Naive B cell (primary cell): Measurements from ENCODE around the gene FGF12. TPM values are rescaled to one million over a fixed set of nuclear protein-coding genes. Genes with fewer than 3 reads are reported as not detected.
"Not testable (repeated sequence)": the region's sequence is repeated elsewhere in the genome, so short reads cannot be mapped to it uniquely, and the experiment has no call there.

Experiments
- ATAC-seq, 2 donors: fragments of 150-1000 bp; cut with Tn5 transposase; 2 replicates each; pipeline ENCODE4 v1.10.0; 2021; ENCODE audit warnings: low read depth in 2 of 2, mild to moderate bottlenecking in 2 of 2, moderate library complexity in 2 of 2
- DNase-seq: peaks from one replicate; pipeline ENCODE4 v3.0.0; 2022
- H3K27ac Mint-ChIP-seq, 6 donors: one replicate each; pipeline ENCODE4 v1.8.0; 2020 to 2022; ENCODE audit warnings: mild to moderate bottlenecking in 6 of 6, mixed read lengths in 6 of 6, moderate library complexity in 5 of 6, inconsistent platforms in 2 of 6
- H3K27me3 Mint-ChIP-seq, 3 donors: one replicate each; pipeline ENCODE4 v1.8.0; 2021 to 2022; ENCODE audit warnings: mixed read lengths in 3 of 3, mild to moderate bottlenecking in 1 of 3
- H3K36me3 Mint-ChIP-seq, 2 donors: one replicate each; pipeline ENCODE4 v1.8.0; 2020 to 2022; ENCODE audit warnings: mixed read lengths in 2 of 2, inconsistent platforms in 1 of 2, mild to moderate bottlenecking in 1 of 2
- H3K4me1 Mint-ChIP-seq, 3 donors: one replicate each; pipeline ENCODE4 v1.8.0; 2020 to 2022; ENCODE audit warnings: mixed read lengths in 3 of 3, inconsistent platforms in 1 of 3, mild to moderate bottlenecking in 1 of 3, moderate library complexity in 1 of 3
- H3K4me3 Mint-ChIP-seq, 8 donors: one replicate each; pipeline ENCODE4 v1.8.0; 2020 to 2022; ENCODE audit warnings: mild to moderate bottlenecking in 8 of 8, mixed read lengths in 8 of 8, moderate library complexity in 8 of 8, inconsistent platforms in 2 of 8
- H3K9me3 Mint-ChIP-seq, 7 donors: one replicate each; pipeline ENCODE4 v1.8.0; 2020 to 2022; ENCODE audit warnings: mixed read lengths in 7 of 7, mild to moderate bottlenecking in 5 of 7, inconsistent platforms in 2 of 7, moderate library complexity in 1 of 7
- polyA plus RNA-seq, 6 donors: library from polyadenylated mRNA; unstranded; fragments of 300-500 nt; fragmentation: Illumina TruSeq; gene quantifications; one replicate each; pipeline ENCODE4 v1.2.3, GENCODE V29; 2021; ENCODE audit warnings: low read depth in 6 of 6

The FGF12 gene
- not detected for polyA plus RNA-seq

DNA sequence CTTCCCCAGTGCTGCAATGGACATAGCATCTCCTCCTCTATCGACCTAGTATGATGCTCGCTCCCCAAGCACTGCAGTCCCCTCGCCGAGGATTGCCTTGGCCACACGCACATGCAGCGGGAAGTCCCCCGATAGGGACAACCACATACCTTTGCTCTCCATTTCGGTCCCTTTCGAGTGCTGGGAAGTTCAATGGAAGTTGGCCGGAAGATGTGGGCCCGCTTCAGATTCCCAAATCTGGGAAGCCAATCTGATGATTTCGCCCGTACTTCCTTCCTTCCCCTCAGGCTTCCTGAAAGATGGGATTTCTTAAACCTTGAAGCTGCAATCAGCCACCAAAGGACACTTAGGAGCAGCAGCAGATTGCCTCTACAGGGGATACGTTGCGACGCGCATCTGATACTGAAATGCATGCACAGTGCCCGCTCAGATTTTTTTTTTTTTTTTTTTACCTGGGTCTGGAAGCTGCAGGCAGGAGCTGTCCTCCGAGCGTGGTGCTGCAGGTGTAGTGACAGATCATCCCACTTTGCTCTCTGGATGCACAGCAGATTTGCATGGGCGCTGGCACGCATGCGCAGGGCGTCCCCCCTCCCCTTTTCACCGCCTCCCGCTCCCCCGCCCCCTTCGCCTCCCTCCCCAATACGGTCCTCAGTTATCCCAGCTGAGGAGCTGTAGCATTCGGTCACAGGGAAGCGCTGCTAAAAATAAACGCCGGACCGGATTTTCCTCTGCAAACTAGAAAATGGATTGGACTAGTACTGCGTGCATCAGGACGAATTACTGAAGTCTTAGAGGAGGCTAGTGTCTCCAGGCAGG is at the start of gene FGF12:
FGF12 (minus strand) TSS at position 510 of the 816 bp plus-strand sequence.
- H3K27ac Mint-ChIP-seq = no peak within 1 kb of the TSS

DNA sequence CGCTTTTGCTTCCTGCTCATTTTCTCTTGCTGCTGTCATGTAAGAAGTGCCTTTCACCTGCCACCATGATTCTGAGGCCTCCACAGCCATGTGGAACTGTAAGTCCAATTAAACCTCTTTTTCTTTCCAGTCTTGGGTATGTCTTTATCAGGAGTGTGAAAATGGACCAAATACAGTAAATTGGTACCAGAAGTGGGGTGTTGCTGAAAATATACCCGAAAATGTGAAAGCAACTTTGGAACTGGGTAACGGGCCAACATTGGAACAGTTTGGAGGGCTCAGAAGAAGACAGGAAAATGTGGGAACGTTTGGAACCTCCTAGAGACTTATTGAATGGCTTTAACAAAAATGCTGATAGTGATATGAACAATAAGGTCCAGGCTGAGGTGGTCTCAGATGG is 47.0 kb upstream of the FGF12 start:
- H3K9me3 Mint-ChIP-seq = peaks cover 7 to 33% (median 17%) of the 10 kb centered on the region in 7 donors
- not testable (repeated sequence) for DNase-seq, H3K4me3 Mint-ChIP-seq, H3K27ac Mint-ChIP-seq, ATAC-seq, H3K4me1 Mint-ChIP-seq, H3K27me3 Mint-ChIP-seq
- peaks cover 9 to 14% of the 10 kb centered on the region in 2 donors for H3K36me3 Mint-ChIP-seq

More for the DNA sequence above, at the start of gene FGF12:
- Mint-ChIP-seq H3K27me3 (peaks cover 21 to 34% (median 27%) of the 10 kb centered on the region in 3 donors), H3K4me3 (peak within 1 kb of the TSS in 1 of 8 donors; percentile 21), H3K36me3 (no peaks in the 10 kb centered on the region), H3K9me3 (peaks cover 0 to 4% (median 0%) of the 10 kb centered on the region in 7 donors), H3K4me1 (peaks cover 0 to 2% (median 0%) of the 10 kb centered on the region in 3 donors)
- DNase-seq (no peak), ATAC-seq (no peak)

DNA sequence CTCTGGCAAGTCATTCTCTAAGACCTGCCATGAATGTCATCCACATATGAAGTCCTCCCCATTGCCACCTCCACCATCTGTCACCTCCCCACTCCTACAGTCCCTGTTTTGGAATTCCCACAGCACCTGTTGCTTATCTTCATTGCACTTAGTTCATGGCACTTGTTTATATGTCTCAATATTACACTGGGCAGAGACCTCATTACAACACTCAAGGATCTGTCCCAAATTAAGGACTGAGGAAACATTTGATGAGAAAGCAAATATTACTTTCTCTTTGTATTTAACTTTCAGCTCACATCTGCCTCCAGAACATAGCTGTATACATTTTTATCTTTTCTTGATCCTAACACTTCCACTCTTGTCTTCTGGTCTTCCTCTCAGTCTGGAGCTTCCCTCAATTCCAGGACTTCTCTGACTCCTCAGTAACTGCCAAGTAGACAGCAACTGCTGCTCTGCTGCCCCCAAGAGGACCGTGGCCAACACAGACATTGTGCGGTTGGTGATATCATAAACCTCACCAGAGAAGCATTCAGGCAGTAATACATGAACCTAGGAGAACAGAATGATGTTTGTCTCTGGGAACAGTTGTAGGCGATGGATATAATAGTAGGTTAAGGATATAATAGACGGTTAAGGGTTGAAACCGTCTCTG is 45.0 kb upstream of the FGF12 start:
- H3K27ac Mint-ChIP-seq = no peak overlapping the region
- peaks cover 7 to 28% (median 17%) of the 10 kb centered on the region in 7 donors for H3K9me3 Mint-ChIP-seq
- H3K4me3 Mint-ChIP-seq = no peak overlapping the region
- peaks cover 0 to 5% (median 0%) of the 10 kb centered on the region in 3 donors for H3K27me3 Mint-ChIP-seq
- peaks cover 4 to 14% of the 10 kb centered on the region in 2 donors for H3K36me3 Mint-ChIP-seq
- DNase-seq = no peak
- no peaks in the 10 kb centered on the region for H3K4me1 Mint-ChIP-seq
- ATAC-seq = no peak

DNA sequence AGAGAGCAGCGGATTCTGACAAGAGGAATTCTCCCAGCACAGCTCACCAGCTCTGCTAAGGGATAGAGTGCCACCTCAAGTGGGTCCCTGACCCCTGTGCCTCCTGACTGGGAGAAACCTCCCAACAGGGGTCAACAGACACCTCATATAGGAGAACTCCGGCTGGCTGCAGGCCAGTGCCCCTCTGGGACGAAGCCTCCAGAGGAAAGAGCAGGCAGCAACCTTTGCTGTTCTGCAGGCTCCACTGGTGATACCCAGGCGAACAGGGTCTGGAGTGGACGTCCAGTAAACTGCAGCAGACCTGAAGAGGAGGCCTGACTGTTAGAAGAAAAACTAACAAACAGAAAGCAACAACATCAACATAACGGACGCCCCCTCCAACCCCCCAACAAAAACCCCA is 31.3 kb upstream of the FGF12 start:
- no peaks in the 10 kb centered on the region for H3K4me1 Mint-ChIP-seq
- H3K27me3 Mint-ChIP-seq = peaks cover 0 to 5% (median 4%) of the 10 kb centered on the region in 3 donors
- no peak overlapping the region for H3K4me3 Mint-ChIP-seq
- ATAC-seq (no peak), DNase-seq (no peak)
- no peaks in the 10 kb centered on the region for H3K36me3 Mint-ChIP-seq
- H3K27ac Mint-ChIP-seq = no peak overlapping the region
- peaks cover 0 to 19% (median 7%) of the 10 kb centered on the region in 7 donors for H3K9me3 Mint-ChIP-seq

DNA sequence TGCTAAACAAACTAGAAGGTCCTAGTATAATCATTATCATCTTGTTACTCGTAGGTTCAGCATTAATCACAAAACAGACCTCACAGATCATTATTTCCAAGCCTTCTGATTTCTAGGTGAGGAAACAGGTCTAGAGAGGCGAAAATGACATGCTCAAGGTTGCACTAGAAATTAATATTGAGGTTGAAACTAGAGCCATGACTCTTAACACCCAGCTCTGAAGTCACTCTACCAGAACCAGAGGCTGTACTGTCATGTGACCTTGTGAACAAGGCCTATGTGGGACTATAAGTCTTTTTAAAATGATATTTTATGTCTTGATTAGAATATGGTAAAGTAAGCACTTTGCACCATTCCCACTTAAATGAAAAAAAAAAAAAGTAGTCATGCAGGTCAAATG is 23.8 kb upstream of the FGF12 start:
- ATAC-seq (no peak), DNase-seq (no peak)
- Mint-ChIP-seq H3K27me3 (peaks cover 0 to 13% (median 8%) of the 10 kb centered on the region in 3 donors), H3K4me3 (no peak overlapping the region), H3K9me3 (peaks cover 0 to 4% (median 2%) of the 10 kb centered on the region in 7 donors), H3K4me1 (no peaks in the 10 kb centered on the region), H3K36me3 (no peaks in the 10 kb centered on the region), H3K27ac (no peak overlapping the region)

DNA sequence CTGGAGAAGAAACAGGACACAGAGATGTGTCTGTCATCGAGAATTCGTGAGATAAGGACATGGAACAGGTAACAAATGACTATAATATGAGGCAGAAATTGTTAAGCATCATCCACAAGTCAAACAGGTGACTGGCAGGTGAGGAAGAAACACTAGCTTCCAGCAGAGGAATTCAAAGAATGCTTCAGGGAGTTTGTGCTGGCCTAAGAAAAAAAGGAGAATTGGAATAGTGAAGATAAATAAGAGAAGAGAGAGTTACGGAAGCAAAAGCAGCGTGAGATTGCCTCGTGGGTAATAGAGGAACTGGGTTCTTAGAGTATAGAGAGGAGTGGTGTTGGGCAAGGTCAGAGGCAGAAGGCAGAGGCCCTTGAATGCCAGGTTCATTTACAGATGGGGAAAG is 22.9 kb upstream of the FGF12 start:
- H3K4me1 Mint-ChIP-seq = no peaks in the 10 kb centered on the region
- no peaks in the 10 kb centered on the region for H3K36me3 Mint-ChIP-seq
- DNase-seq (no peak), ATAC-seq (no peak)
- peaks cover 0 to 5% (median under 1%) of the 10 kb centered on the region in 7 donors for H3K9me3 Mint-ChIP-seq
- H3K27me3 Mint-ChIP-seq = peaks cover 0 to 10% (median 8%) of the 10 kb centered on the region in 3 donors
- no peak overlapping the region for H3K27ac Mint-ChIP-seq
- no peak overlapping the region for H3K4me3 Mint-ChIP-seq

DNA sequence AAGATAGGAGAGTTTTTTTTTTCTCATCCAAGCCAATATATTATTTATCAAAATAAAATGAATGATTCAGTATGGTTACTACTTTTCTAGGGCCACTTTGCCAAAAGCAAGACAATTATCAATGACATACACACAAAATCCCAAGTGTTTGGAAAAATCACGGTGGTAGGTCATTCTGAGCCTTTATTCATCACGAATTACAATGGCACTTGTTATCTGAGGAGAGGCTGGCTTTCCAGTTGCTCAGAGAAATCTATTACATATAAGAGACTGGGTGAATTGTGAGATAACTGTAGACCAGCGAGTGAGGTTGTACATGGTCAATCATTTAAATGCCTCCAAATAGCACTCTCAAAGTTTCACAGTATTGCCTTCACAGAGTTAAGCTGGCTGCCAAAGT is 20.4 kb upstream of the FGF12 start:
- peaks cover 0 to 7% (median 2%) of the 10 kb centered on the region in 7 donors for H3K9me3 Mint-ChIP-seq
- H3K4me3 Mint-ChIP-seq = no peak overlapping the region
- H3K36me3 Mint-ChIP-seq = no peaks in the 10 kb centered on the region
- H3K4me1 Mint-ChIP-seq = no peaks in the 10 kb centered on the region
- H3K27me3 Mint-ChIP-seq = peaks cover 0 to 10% (median 8%) of the 10 kb centered on the region in 3 donors
- no peak for DNase-seq
- no peak overlapping the region for H3K27ac Mint-ChIP-seq
- no peak for ATAC-seq

DNA sequence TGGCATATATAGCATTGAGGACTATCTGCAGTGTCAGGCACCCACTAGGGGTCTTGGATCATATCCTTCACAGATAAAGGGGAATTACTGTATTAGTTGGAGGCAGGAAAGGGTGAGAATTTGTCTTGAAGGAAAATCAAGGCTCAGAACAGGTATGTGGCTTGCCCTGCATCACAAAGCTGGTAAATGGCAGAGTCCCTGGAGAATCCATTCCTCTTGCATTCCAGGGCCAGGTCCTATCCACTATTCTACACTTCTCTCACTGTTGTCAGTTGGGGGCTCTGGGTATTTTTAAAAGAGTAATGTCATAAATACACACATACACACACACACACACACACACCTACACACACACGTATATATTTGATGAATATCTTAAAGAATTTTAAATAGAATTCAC is 19.8 kb upstream of the FGF12 start:
- no peak for DNase-seq
- Mint-ChIP-seq H3K9me3 (peaks cover 0 to 7% (median 2%) of the 10 kb centered on the region in 7 donors), H3K27ac (no peak overlapping the region), H3K4me1 (no peaks in the 10 kb centered on the region), H3K36me3 (no peaks in the 10 kb centered on the region), H3K4me3 (no peak overlapping the region), H3K27me3 (peaks cover 0 to 10% (median 8%) of the 10 kb centered on the region in 3 donors)
- ATAC-seq = no peak

DNA sequence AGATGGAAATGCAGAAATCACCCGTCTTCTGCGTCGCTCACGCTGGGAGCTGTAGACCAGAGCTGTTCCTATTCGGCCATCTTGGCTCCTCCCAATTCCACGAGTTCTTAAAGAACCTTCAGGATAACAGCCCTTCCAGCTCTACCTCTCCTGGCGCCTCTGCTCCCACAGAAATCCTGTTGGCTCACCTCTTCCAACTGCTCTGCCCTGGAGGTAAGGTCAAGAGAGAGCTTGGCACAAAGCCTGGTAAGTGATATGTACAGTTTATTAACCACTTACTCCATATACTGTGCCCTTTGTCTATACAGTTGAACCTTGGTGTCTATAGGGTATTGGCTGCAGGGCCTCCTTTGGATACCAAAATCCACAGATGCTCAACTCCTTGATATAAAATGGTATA is 17.8 kb upstream of the FGF12 start:
- H3K4me3 Mint-ChIP-seq = no peak overlapping the region
- no peak for ATAC-seq
- peaks cover 0 to 10% (median 8%) of the 10 kb centered on the region in 3 donors for H3K27me3 Mint-ChIP-seq
- no peaks in the 10 kb centered on the region for H3K4me1 Mint-ChIP-seq
- H3K27ac Mint-ChIP-seq = peak overlapping the region in 1 of 6 donors; percentile 50
- H3K36me3 Mint-ChIP-seq = no peaks in the 10 kb centered on the region
- peaks cover 0 to 7% (median 2%) of the 10 kb centered on the region in 7 donors for H3K9me3 Mint-ChIP-seq
- no peak for DNase-seq

DNA sequence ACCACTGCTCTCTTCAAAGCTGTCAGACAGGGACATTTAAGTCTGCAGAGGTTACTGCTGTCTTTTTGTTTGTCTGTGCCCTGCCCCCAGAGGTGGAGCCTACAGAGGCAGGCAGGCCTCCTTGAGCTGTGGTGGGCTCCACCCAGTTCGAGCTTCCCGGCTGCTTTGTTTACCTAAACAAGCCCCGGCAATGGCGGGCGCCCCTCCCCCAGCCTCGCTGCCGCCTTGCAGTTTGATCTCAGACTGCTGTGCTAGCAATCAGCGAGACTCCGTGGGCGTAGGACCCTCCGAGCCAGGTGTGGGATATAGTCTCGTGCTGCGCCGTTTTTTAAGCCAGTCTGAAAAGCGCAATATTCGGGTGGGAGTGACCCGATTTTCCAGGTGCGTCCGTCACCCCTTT is 17.3 kb upstream of the FGF12 start:
- not testable (repeated sequence) for H3K4me1 Mint-ChIP-seq, H3K9me3 Mint-ChIP-seq, ATAC-seq, H3K27ac Mint-ChIP-seq, H3K36me3 Mint-ChIP-seq, DNase-seq, H3K4me3 Mint-ChIP-seq
- H3K27me3 Mint-ChIP-seq = peaks cover 0 to 10% (median 8%) of the 10 kb centered on the region in 3 donors

DNA sequence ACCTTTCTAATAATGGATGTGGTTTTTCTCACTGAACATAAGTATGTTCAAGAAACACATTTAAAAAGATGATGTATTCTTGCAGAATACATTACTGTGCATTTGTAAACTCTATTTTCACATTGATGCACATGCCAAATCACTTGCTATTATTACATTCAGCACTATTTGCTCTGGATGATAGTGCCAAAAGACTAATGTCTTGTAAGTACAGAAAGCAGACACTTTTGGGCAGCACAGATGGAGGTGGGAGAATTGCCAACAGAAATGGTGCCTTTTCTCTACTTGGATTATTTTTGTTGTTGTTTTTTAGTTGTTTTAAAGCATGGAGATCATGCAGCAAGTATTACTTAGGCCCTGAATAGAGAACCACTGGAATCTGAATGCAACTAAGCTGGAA is 10.2 kb upstream of the FGF12 start:
- Mint-ChIP-seq H3K4me1 (no peaks in the 10 kb centered on the region), H3K4me3 (peak overlapping the region in 1 of 8 donors; percentile 3), H3K27me3 (no peaks in the 10 kb centered on the region), H3K36me3 (no peaks in the 10 kb centered on the region), H3K27ac (no peak overlapping the region), H3K9me3 (peaks cover 0 to 3% (median 0%) of the 10 kb centered on the region in 7 donors)
- no peak for DNase-seq
- no peak for ATAC-seq

DNA sequence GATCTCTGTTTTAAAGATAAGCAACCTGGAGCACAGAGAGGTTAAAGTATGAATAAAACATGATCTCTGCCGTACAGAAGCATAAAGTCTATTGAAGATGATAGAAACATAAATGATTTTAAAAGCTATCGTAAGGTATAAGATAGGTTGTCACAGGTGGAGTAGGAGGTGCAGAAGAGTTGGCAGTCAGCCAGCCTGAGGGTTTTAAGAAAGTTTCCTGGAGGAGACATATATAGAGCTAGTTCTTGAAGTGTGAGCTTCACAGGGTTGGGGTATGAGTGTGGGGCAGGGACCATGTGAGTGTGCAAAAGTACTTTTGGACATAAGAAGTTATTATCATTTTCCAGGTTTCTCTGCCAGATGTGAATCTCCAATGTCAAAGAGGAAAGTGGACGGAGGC is 3.9 kb upstream of the FGF12 start:
- no peak for ATAC-seq
- Mint-ChIP-seq H3K27ac (no peak overlapping the region), H3K27me3 (peaks cover 10 to 19% (median 19%) of the 10 kb centered on the region in 3 donors), H3K4me3 (no peak overlapping the region), H3K36me3 (no peaks in the 10 kb centered on the region), H3K9me3 (peaks cover 0 to 3% (median 0%) of the 10 kb centered on the region in 7 donors), H3K4me1 (peaks cover 0 to 2% (median 0%) of the 10 kb centered on the region in 3 donors)
- DNase-seq = no peak

DNA sequence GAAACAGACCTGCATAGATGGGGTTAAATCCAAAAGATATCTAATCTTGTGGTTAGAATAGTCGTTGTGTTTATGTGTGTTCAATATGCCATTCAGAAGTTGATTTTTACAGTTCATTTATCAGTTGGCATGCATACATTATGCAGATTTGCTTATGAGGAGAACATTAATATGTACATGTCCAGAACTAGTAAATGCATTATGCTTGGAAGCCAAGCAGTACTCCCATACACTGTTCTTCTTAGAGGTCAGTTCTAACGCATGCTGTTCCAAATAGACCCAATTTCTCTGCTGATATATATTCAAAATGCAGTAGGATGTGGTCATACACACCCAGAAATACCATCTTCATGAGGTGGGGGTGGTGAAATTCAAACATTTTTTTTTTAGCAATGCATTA is 956 bp downstream of the FGF12 start:
- Mint-ChIP-seq H3K27me3 (peaks cover 21 to 34% (median 27%) of the 10 kb centered on the region in 3 donors), H3K4me3 (no peak overlapping the region), H3K9me3 (peaks cover 0 to 4% (median 0%) of the 10 kb centered on the region in 7 donors), H3K4me1 (peaks cover 0 to 2% (median 0%) of the 10 kb centered on the region in 3 donors), H3K36me3 (no peaks in the 10 kb centered on the region), H3K27ac (no peak overlapping the region)
- ATAC-seq (no peak), DNase-seq (no peak)

DNA sequence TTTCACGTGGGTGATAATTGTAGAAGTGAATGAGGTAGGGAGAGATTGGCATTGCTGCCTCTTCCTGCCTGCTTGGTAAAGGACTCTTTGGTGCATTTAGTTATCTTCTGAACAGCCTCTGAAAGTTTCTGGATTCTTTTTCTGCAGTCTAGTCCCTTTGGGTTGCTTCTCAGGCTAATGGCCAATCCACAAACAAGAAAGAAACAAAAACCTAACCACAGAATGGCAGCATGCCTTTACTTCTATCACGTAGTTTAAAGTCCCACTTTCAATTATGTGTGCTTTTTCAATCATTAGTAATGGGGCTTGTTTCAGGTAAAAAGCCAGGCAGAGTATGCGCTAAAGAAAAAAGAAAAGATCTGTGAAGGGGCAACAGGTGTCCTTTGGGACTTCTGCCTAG is 7.4 kb downstream of the FGF12 start:
- no peak overlapping the region for H3K27ac Mint-ChIP-seq
- H3K27me3 Mint-ChIP-seq = peaks cover 5 to 9% (median 8%) of the 10 kb centered on the region in 3 donors
- H3K4me1 Mint-ChIP-seq = no peaks in the 10 kb centered on the region
- no peaks in the 10 kb centered on the region for H3K36me3 Mint-ChIP-seq
- H3K9me3 Mint-ChIP-seq = peaks cover 0 to 4% (median 0%) of the 10 kb centered on the region in 7 donors
- ATAC-seq (no peak), DNase-seq (no peak)
- no peak overlapping the region for H3K4me3 Mint-ChIP-seq
